HEK293 (cell line): ENCODE measurements around the gene MRPL11.

Experiments used
- BCL11B ChIP-seq: fragments of 450-650 bp; formaldehyde crosslinking; IDR thresholded peaks from 2 replicates; pipeline ENCODE4 v1.5.1; 2016; ENCODE audit warnings: low read depth, missing biosample characterization, missing genetic modification characterization
- ELK4 ChIP-seq: IDR thresholded peaks from 2 replicates; pipeline ENCODE4 v1.6.1; 2011; ENCODE audit warnings: mild to moderate bottlenecking, low read depth, low read length, borderline replicate concordance
- FEZF1 ChIP-seq: fragments of 450-650 bp; formaldehyde crosslinking; IDR thresholded peaks from 2 replicates; pipeline ENCODE4 v1.5.1; 2016; ENCODE audit warnings: missing biosample characterization, missing genetic modification characterization
- GLIS1 ChIP-seq: fragments of 450-650 bp; formaldehyde crosslinking; IDR thresholded peaks from 2 replicates; pipeline ENCODE4 v1.5.1; 2016; ENCODE audit warnings: missing biosample characterization, missing genetic modification characterization
- HIC1 ChIP-seq: fragments of 450-650 bp; formaldehyde crosslinking; IDR thresholded peaks from 2 replicates; pipeline ENCODE4 v1.5.1; 2016; ENCODE audit warnings: missing biosample characterization, missing genetic modification characterization
- HOXC10 ChIP-seq: sonication (generic); formaldehyde crosslinking; IDR thresholded peaks from 2 replicates; pipeline ENCODE4 v1.8.1; 2023; ENCODE audit warnings: mild to moderate bottlenecking, missing genetic modification reagents
- INSM2 ChIP-seq: fragments of 450-650 bp; formaldehyde crosslinking; IDR thresholded peaks from 2 replicates; pipeline ENCODE4 v1.5.1; 2016; ENCODE audit warnings: missing biosample characterization, missing genetic modification characterization
- PATZ1 ChIP-seq: fragments of 450-650 bp; formaldehyde crosslinking; IDR thresholded peaks from 2 replicates; pipeline ENCODE4 v1.5.1; 2016; ENCODE audit warnings: missing biosample characterization, missing genetic modification characterization
- PRDM4 ChIP-seq: fragments of 450-650 bp; formaldehyde crosslinking; IDR thresholded peaks from 2 replicates; pipeline ENCODE4 v1.5.1; 2017; ENCODE audit warnings: missing biosample characterization, missing genetic modification characterization
- SP2 ChIP-seq: fragments of 450-650 bp; formaldehyde crosslinking; IDR thresholded peaks from 2 replicates; pipeline ENCODE4 v1.5.1; 2016; ENCODE audit warnings: missing biosample characterization, missing genetic modification characterization
- ZBTB17 ChIP-seq: fragments of 450-650 bp; formaldehyde crosslinking; IDR thresholded peaks from 2 replicates; pipeline ENCODE4 v1.5.1; 2016; ENCODE audit warnings: missing biosample characterization, missing genetic modification characterization
- ZBTB26 ChIP-seq: fragments of 450-650 bp; formaldehyde crosslinking; optimal IDR thresholded peaks from 2 replicates; pipeline ENCODE3; 2016; ENCODE audit warnings: missing biosample characterization, mild to moderate bottlenecking, missing genetic modification characterization
- ZNF132 ChIP-seq: fragments of 450-650 bp; formaldehyde crosslinking; IDR thresholded peaks from 2 replicates; pipeline ENCODE4 v1.5.1; 2017; ENCODE audit warnings: missing biosample characterization, missing genetic modification characterization, borderline replicate concordance
- ZNF18 ChIP-seq: fragments of 450-650 bp; formaldehyde crosslinking; IDR thresholded peaks from 2 replicates; pipeline ENCODE4 v1.5.1; 2016; ENCODE audit warnings: missing biosample characterization, missing genetic modification characterization
- ZNF248 ChIP-seq: fragments of 450-650 bp; formaldehyde crosslinking; IDR thresholded peaks from 2 replicates; pipeline ENCODE4 v1.5.1; 2017; ENCODE audit warnings: missing biosample characterization, missing genetic modification characterization
- ZNF600 ChIP-seq: fragments of 450-650 bp; formaldehyde crosslinking; IDR thresholded peaks from 2 replicates; pipeline ENCODE4 v1.5.1; 2016; ENCODE audit warnings: missing biosample characterization, missing genetic modification characterization
- ZNF610 ChIP-seq: fragments of 450-650 bp; formaldehyde crosslinking; IDR thresholded peaks from 2 replicates; pipeline ENCODE4 v1.5.1; 2016; ENCODE audit warnings: missing biosample characterization, missing genetic modification characterization, borderline replicate concordance
- ZNF639 ChIP-seq: fragments of 450-650 bp; formaldehyde crosslinking; IDR thresholded peaks from 2 replicates; pipeline ENCODE4 v1.5.1; 2016; ENCODE audit warnings: missing biosample characterization, missing genetic modification characterization
- ZNF692 ChIP-seq: fragments of 450-650 bp; formaldehyde crosslinking; IDR thresholded peaks from 2 replicates; pipeline ENCODE4 v1.5.1; 2016; ENCODE audit warnings: missing biosample characterization, missing genetic modification characterization
- ZNF76 ChIP-seq: fragments of 450-650 bp; formaldehyde crosslinking; IDR thresholded peaks from 2 replicates; pipeline ENCODE4; 2016; ENCODE audit warnings: low read depth, missing biosample characterization, missing genetic modification characterization, borderline replicate concordance
- ZSCAN30 ChIP-seq: fragments of 450-650 bp; IDR thresholded peaks from 2 replicates; pipeline ENCODE4 v1.5.1; 2018; ENCODE audit warnings: missing biosample characterization, mild to moderate bottlenecking, missing genetic modification characterization, moderate library complexity

The MRPL11 gene

GRCh38 chr11:66480117-66480938 lies 41.7 kb upstream of the MRPL11 start, which contains the start of gene DPP3 (continued):
- peak; percentile 80 for TF ChIP-seq PATZ1 (tag by site-specific recombination)
- TF ChIP-seq ZNF18 (tag by site-specific recombination), result 0 out of 2 replicates have a peak, but pooled peaks have one; percentile 45
- peak; percentile 80 for TF ChIP-seq FEZF1 (tag by site-specific recombination)
- TF ChIP-seq ZNF639 (tag by site-specific recombination), result peak; percentile 55; the same call in 1 of the 2 replicates
- no peak for TF ChIP-seq ZNF132 (tag by site-specific recombination)
- peak; percentile 30; the same call in 1 of the 2 replicates for TF ChIP-seq BCL11B (tag by site-specific recombination)
- peak; percentile 88; the same call in 1 of the 2 replicates for TF ChIP-seq HIC1 (tag by site-specific recombination)
- TF ChIP-seq INSM2 (tag by site-specific recombination), result peak; percentile 19; the same call in 1 of the 2 replicates
- TF ChIP-seq GLIS1 (tag by site-specific recombination), result peak; percentile 59; the same call in 1 of the 2 replicates
- peak; percentile 55; the same call in 1 of the 2 replicates for TF ChIP-seq ZNF76 (tag by site-specific recombination)
- 0 out of 2 replicates have a peak, but pooled peaks have one; percentile 13 for TF ChIP-seq ZSCAN30 (tag by site-specific recombination)
- TF ChIP-seq ZNF600 (tag by site-specific recombination), result peak; percentile 68; the same call in 1 of the 2 replicates
- peak; percentile 57; the same call in 1 of the 2 replicates for TF ChIP-seq HOXC10 (CRISPR knock-in tag)
- peak; percentile 96 for TF ChIP-seq SP2 (tag by site-specific recombination)
- TF ChIP-seq ZBTB17 (tag by site-specific recombination), result peak; percentile 73
- no peak for TF ChIP-seq ZNF248
- TF ChIP-seq ELK4, result peak; percentile 42; the same call in 1 of the 2 replicates
- no peak for TF ChIP-seq PRDM4
- peak; percentile 93 for TF ChIP-seq ZBTB26
- peak; percentile 59; the same call in 1 of the 2 replicates for TF ChIP-seq ZNF692 (tag by site-specific recombination)
- TF ChIP-seq ZNF610 (tag by site-specific recombination), result 0 out of 2 replicates have a peak, but pooled peaks have one; percentile 46
